Tibial nerve (tissue), 4 donors: ENCODE measurements around the gene MET. TPM values are rescaled to one million over a fixed set of nuclear protein-coding genes. Genes with fewer than 3 reads are reported as not detected.

Experiments used
- DNase-seq, 2 donors: peaks; one replicate each; pipeline ENCODE4 v3.0.0-alpha.2; 2019; ENCODE audit warnings: low spot score in 2 of 2
- H3K27ac ChIP-seq, 4 donors: fragments of 200-600 bp; sonication (generic) in 3 of 4; one replicate each; pipeline ENCODE4 v1.5.1; 2017 to 2019; ENCODE audit warnings: mild to moderate bottlenecking in 1 of 4
- H3K27me3 ChIP-seq, 2 donors: fragments of 200-600 bp; sonication (generic) in 1 of 2; one replicate each; pipeline versions ENCODE4 v1.5.1 to v1.6.0; 2017 to 2019
- H3K36me3 ChIP-seq, 3 donors: fragments of 200-600 bp; sonication (generic); one replicate each; pipeline ENCODE4 v1.5.1; 2018 to 2019
- H3K4me1 ChIP-seq, 4 donors: fragments of 200-600 bp; sonication (generic) in 3 of 4; one replicate each; pipeline ENCODE4 v1.5.1; 2017 to 2019
- H3K4me3 ChIP-seq, 4 donors: fragments of 200-600 bp; sonication (generic) in 3 of 4; one replicate each; pipeline ENCODE4 v1.5.1; 2017 to 2019; ENCODE audit warnings: mild to moderate bottlenecking in 1 of 4, moderate library complexity in 1 of 4
- H3K9me3 ChIP-seq, 4 donors: fragments of 200-600 bp; sonication (generic) in 3 of 4; one replicate each; pipeline ENCODE4 v1.5.1; 2017 to 2019
- EP300 ChIP-seq, 2 donors: sonication (generic); formaldehyde crosslinking; IDR thresholded peaks; one replicate each; pipeline ENCODE4 v1.6.1; 2017; ENCODE audit warnings: antibody characterized with exemption in 2 of 2, mild to moderate bottlenecking in 1 of 2
- POLR2A ChIP-seq, 2 donors: fragments of 450-650 bp; IDR thresholded peaks; one replicate each; pipeline ENCODE4 v1.6.1; 2017; ENCODE audit warnings: antibody characterized with exemption in 2 of 2, mild to moderate bottlenecking in 2 of 2, moderate library complexity in 2 of 2
- WGBS, 2 donors: methylation state at CpG; one replicate each; pipeline ENCODE4 v1.1.5; 2018; 5-methylcytosine and 5-hydroxymethylcytosine counted together
- total RNA-seq, 4 donors: library from RNA; depleted of rRNA; stranded (reverse); fragments of >200 nt; gene quantifications; one replicate each; pipeline ENCODE4 v1.1.0, GENCODE V29; 2016
- TF ChIP-seq, protein P1 (sequence below), 5 experiments: fragments of 200-600 bp in 3 of 5; fragments of 450-650 bp in 2 of 5; sonication (generic) in 3 of 5; IDR thresholded peaks; one replicate each; pipeline ENCODE4 v1.5.1; 2016 to 2019; ENCODE audit warnings: antibody characterized with exemption in 5 of 5, mild to moderate bottlenecking in 3 of 5, moderate library complexity in 2 of 5

The MET gene
- total RNA-seq, 4 donors from 2014 or later, result 22.6 to 49.8 (median 37.1) TPM

DNA sequence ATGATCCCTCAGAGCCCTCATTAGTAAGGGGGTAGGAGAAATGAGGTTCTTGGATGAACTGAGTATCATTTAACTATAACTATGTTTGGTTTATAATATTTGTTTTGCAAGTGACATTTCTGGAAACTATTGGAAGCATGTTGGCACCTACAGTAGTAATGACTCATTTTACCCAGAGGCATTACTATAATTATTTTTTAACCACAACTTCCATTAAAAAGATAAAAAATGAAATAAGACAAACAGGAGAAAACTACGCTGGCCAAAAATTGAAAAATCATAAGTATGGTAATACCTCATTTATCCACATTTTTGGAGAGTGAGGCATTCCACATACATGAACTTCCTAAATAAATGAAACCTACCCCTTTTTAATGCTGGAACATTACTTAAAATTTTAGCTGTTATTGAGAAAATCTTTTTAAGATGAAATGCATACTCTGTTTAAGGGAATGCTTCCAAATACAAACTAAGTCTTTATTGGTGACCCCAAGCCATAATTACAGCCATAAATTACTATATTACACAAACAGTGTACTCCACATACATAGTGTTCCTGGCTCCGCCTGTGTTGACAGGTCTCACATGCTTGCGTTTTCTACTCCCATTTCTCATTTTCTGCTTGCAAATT lies 105.8 kb downstream of the MET start:
- no peaks in the 10 kb centered on the region for H3K27me3 ChIP-seq
- TF ChIP-seq POLR2A (IDR thresholded peaks at IDR 0.05) (no peak), EP300 (IDR thresholded peaks at IDR 0.05) (no peak)
- TF ChIP-seq, protein P1, sequence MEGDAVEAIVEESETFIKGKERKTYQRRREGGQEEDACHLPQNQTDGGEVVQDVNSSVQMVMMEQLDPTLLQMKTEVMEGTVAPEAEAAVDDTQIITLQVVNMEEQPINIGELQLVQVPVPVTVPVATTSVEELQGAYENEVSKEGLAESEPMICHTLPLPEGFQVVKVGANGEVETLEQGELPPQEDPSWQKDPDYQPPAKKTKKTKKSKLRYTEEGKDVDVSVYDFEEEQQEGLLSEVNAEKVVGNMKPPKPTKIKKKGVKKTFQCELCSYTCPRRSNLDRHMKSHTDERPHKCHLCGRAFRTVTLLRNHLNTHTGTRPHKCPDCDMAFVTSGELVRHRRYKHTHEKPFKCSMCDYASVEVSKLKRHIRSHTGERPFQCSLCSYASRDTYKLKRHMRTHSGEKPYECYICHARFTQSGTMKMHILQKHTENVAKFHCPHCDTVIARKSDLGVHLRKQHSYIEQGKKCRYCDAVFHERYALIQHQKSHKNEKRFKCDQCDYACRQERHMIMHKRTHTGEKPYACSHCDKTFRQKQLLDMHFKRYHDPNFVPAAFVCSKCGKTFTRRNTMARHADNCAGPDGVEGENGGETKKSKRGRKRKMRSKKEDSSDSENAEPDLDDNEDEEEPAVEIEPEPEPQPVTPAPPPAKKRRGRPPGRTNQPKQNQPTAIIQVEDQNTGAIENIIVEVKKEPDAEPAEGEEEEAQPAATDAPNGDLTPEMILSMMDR (IDR thresholded peaks at IDR 0.05), result no peak
- 66 to 73% methylated on average over 3 of the region's 3 CpGs for WGBS, 2 donors
- no peaks in the 10 kb centered on the region for H3K9me3 ChIP-seq
- no peak overlapping the region for H3K4me3 ChIP-seq
- no peak for DNase-seq
- peaks cover 0 to 42% (median 15%) of the 10 kb centered on the region in 4 donors for H3K4me1 ChIP-seq
- peaks cover 0 to 26% (median 0%) of the 10 kb centered on the region in 3 donors for H3K36me3 ChIP-seq
- no peak overlapping the region for H3K27ac ChIP-seq

DNA sequence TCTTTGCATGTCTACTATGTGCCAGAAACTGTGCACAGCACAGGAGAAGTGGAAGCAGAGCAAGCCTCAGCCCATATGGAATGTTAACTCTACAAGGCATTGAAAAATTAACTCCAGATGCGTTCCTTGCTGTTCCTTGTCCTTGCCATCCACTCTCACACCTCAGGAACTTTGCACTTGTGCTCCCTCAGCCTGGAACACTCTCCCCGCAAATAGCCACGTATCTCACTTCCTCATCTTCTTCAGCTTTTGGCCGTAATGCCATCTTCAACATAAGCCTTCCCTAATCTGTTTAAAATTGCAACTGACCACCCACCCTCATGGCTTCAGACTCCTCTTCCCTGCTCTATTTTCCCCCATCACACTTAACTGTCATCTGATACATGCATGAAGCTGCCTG lies 107.2 kb downstream of the MET start:
- Histone ChIP-seq H3K4me3 (no peak overlapping the region), H3K9me3 (no peaks in the 10 kb centered on the region), H3K36me3 (peaks cover 0 to 20% (median 0%) of the 10 kb centered on the region in 3 donors), H3K27ac (no peak overlapping the region), H3K4me1 (peaks cover 0 to 44% (median 15%) of the 10 kb centered on the region in 4 donors), H3K27me3 (no peaks in the 10 kb centered on the region)
- no peak for TF ChIP-seq EP300 (IDR thresholded peaks at IDR 0.05)
- TF ChIP-seq, protein P1 (IDR thresholded peaks at IDR 0.05), result no peak
- TF ChIP-seq POLR2A (IDR thresholded peaks at IDR 0.05), result no peak
- no peak for DNase-seq
- WGBS, 2 donors, result 87 to 93% methylated on average over 4 of the region's 4 CpGs

DNA sequence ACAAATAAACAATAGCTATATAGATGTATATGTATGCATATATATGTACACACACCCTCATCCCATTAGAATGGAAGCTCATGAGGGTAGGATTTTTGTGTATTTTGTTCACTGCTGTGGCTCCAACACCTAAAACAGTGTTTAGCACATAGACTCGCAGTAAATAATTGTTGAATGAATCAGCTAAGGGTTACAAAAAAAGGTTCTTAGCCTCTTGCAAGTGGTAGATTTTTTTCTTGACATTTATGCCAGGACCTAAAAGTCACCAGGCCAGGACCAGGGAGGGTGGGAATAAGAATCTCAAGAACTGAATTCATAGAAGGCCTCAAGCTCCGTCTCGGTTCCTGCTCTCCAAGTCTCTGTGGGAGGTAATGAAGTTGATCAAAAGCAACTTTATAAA lies 107.9 kb downstream of the MET start:
- no peak for DNase-seq
- Histone ChIP-seq H3K4me3 (no peak overlapping the region), H3K27ac (peak overlapping the region in 2 of 4 donors; percentile 75 to 79), H3K27me3 (no peaks in the 10 kb centered on the region), H3K36me3 (peaks cover 0 to 27% (median 0%) of the 10 kb centered on the region in 3 donors), H3K9me3 (no peaks in the 10 kb centered on the region), H3K4me1 (peaks cover 0 to 44% (median 15%) of the 10 kb centered on the region in 4 donors)
- TF ChIP-seq EP300 (IDR thresholded peaks at IDR 0.05) (no peak), POLR2A (IDR thresholded peaks at IDR 0.05) (no peak)
- TF ChIP-seq, protein P1 (IDR thresholded peaks at IDR 0.05), result no peak
- WGBS, 2 donors, result 43 to 53% methylated on average over 3 of the region's 3 CpGs

DNA sequence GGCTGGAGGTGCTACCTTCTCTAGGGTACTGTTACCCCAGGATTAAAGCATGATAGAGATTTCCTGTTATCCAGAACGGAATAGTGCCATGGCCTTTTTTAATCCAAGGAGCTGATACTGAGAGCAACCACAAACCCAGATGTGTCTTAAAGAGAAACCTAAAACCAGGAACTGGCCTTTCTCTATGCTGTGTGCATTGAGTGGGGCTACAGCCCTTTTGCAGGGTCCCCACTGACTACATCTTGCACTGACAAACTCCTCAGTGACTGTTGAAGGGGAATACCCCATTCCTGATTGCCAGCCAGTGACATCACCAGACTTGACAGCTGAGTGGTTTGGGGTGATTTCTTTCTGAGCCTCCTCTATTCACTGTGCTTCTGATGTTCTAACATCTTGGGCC lies 108.5 kb downstream of the MET start:
- no peaks in the 10 kb centered on the region for H3K27me3 ChIP-seq
- H3K4me1 ChIP-seq, result peaks cover 0 to 44% (median 15%) of the 10 kb centered on the region in 4 donors
- 40 to 50% methylated on average over 1 of the region's 1 CpG for WGBS, 2 donors
- H3K27ac ChIP-seq, result peak overlapping the region in 2 of 4 donors; percentile 75 to 79
- no peaks in the 10 kb centered on the region for H3K9me3 ChIP-seq
- H3K36me3 ChIP-seq, result peaks cover 0 to 33% (median 0%) of the 10 kb centered on the region in 3 donors
- TF ChIP-seq EP300 (IDR thresholded peaks at IDR 0.05), result no peak
- TF ChIP-seq POLR2A (IDR thresholded peaks at IDR 0.05), result no peak
- TF ChIP-seq, protein P1 (IDR thresholded peaks at IDR 0.05), result no peak
- H3K4me3 ChIP-seq, result no peak overlapping the region
- DNase-seq, result no peak

DNA sequence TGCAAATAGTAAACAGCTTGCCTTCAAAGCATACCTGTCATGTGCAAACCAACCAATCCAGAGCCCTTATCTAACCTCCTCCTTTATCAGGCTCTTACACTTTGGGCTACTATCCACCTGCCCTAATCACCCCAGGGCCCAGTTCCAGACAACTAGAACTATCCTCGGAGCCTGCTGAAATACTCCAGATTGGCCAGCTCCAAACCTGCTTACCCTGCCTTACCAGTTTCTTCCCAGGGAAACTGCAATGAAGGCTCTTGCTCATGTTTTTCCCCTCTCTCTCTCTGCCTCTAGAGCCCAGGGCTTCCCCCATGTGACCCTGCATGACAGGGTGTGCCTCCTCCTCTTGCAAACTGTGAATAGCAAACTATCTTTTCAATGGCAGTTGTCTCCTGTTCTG lies 109.0 kb downstream of the MET start:
- DNase-seq, result no peak
- Histone ChIP-seq H3K36me3 (peaks cover 0 to 38% (median 0%) of the 10 kb centered on the region in 3 donors), H3K9me3 (no peaks in the 10 kb centered on the region), H3K4me1 (peaks cover 0 to 44% (median 15%) of the 10 kb centered on the region in 4 donors), H3K27ac (peak overlapping the region in 2 of 4 donors; percentile 75 to 79), H3K27me3 (no peaks in the 10 kb centered on the region), H3K4me3 (no peak overlapping the region)
- 37 to 44% methylated on average over 1 of the region's 1 CpG for WGBS, 2 donors
- TF ChIP-seq, protein P1 (IDR thresholded peaks at IDR 0.05), result no peak
- TF ChIP-seq POLR2A (IDR thresholded peaks at IDR 0.05) (no peak), EP300 (IDR thresholded peaks at IDR 0.05) (no peak)
